ENCODE measurements around the gene USP32. TPM values are rescaled to one million over a fixed set of nuclear protein-coding genes. Genes with fewer than 3 reads are reported as not detected.

Gene USP32
- total and polyA plus RNA-seq, 2 of the 8 experiments (the other 6 are each of a cell fraction or from before 2014, with no cell fraction given): 29.6 to 112 TPM

DNA sequence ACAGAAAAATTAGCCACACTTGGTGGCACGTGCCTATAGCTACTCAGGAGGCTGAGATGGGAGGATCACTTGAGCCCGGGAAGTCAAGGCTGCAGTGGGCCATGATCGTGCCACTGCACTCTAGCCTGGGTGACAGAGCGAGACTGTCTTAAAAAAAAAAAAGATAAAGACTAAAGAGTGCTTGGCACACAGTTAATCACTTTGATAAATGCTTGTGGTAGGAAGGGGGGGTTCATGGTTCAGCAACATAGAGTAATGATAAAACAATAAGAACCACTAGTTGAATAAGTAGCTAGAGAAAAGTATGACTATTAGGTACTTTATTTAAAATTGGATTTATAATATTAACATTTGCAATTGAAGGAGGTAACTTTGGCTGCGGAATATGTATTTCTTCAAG is 43.3 kb downstream of the USP32 start:
- FAIRE-seq (no peak), DNase-seq (ENCODE audit: low read depth in 1 of 2, low spot score in 2 of 2) (no peak)
- POLR2A ChIA-PET (ENCODE audit: partially characterized antibody): no interaction called here
- TF ChIP-seq YY1 (IDR thresholded peaks at IDR 0.05; ENCODE audit: low read depth, low read length) (no peak), SRF (IDR thresholded peaks at IDR 0.05; ENCODE audit: low read depth, low read length) (no peak), NRF1 (IDR thresholded peaks at IDR 0.05; ENCODE audit: low read depth, low read length) (no peak), TAF1 (IDR thresholded peaks at IDR 0.05; ENCODE audit: low read depth, low read length) (no peak), TEAD4 (IDR thresholded peaks at IDR 0.05; ENCODE audit: low read depth, low read length) (no peak), EP300 (IDR thresholded peaks at IDR 0.05; ENCODE audit: borderline replicate concordance in 1 of 2, low read depth in 2 of 2, low read length in 2 of 2) (no peak), KDM1A (IDR thresholded peaks at IDR 0.05; ENCODE audit: borderline replicate concordance, low read length) (no peak), RAD21 (IDR thresholded peaks at IDR 0.05 in 1 of 2, conservative IDR thresholded peaks at IDR 0.05 in 1 of 2; ENCODE audit: low read depth in 2 of 2, low read length in 2 of 2) (no peak), NANOG (IDR thresholded peaks at IDR 0.05; ENCODE audit: insufficient read depth, low read depth, low read length, poor library complexity, severe bottlenecking) (no peak), PHF8 (conservative IDR thresholded peaks at IDR 0.05; ENCODE audit: low read depth, low read length) (no peak), ASH2L (IDR thresholded peaks at IDR 0.05; ENCODE audit: low read length) (no peak), CTBP2 (IDR thresholded peaks at IDR 0.05; ENCODE audit: borderline replicate concordance, insufficient read depth, insufficient read length, low read length) (no peak), CHD2 (IDR thresholded peaks at IDR 0.05; ENCODE audit: low read length) (no peak)
- TF ChIP-seq, protein P1, sequence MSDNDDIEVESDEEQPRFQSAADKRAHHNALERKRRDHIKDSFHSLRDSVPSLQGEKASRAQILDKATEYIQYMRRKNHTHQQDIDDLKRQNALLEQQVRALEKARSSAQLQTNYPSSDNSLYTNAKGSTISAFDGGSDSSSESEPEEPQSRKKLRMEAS (IDR thresholded peaks at IDR 0.05): no peak

More for the DNA sequence above, 43.3 kb downstream of the USP32 start:
- no peak overlapping the region for H2BK15ac ChIP-seq (ENCODE audit: low read length)
- no peak overlapping the region for H4K8ac ChIP-seq (ENCODE audit: extremely low read depth, insufficient read depth, low read length)
- no peak overlapping the region for H2AK5ac ChIP-seq (ENCODE audit: low read depth, low read length)
- H3K23me2 ChIP-seq (ENCODE audit: low read depth, low read length): no peaks in the 10 kb centered on the region
- no peak overlapping the region for H3K14ac ChIP-seq (ENCODE audit: insufficient read length)
- no peaks in the 10 kb centered on the region for H3K9me3 ChIP-seq (ENCODE audit: insufficient read depth in 2 of 2, low read depth in 1 of 2, low read length in 1 of 2)
- H3K27ac ChIP-seq (ENCODE audit: low read depth, low read length): no peak overlapping the region
- 97% methylated on average over 5 of the region's 5 CpGs; no CpG with 5 or more reads in 1 of the 2 experiments for WGBS, 2 experiments (ENCODE audit: extremely low coverage in 1 of 2, insufficient coverage in 1 of 2, insufficient read length in 1 of 2, insufficient replicate concordance in 2 of 2, low coverage in 1 of 2, low lambda C conversion rate in 2 of 2, missing lambda C conversion rate in 1 of 2)
- H3K36me3 ChIP-seq (ENCODE audit: control insufficient read depth in 2 of 4, insufficient read depth in 4 of 4, low read length in 3 of 4): peaks cover 3 to 13% (median 8%) of the 10 kb centered on the region in 4 experiments; a peak in 5 of 8 replicates
- no peak overlapping the region for H2BK20ac ChIP-seq (ENCODE audit: low read length)
- no peak overlapping the region for H3K4me2 ChIP-seq (ENCODE audit: insufficient read depth in 1 of 2, low read depth in 2 of 2, low read length in 2 of 2)
- no peak overlapping the region for H3K4ac ChIP-seq (replicated peaks; ENCODE audit: insufficient read length, low read depth, low read length)
- H3K23ac ChIP-seq (ENCODE audit: insufficient read length): no peak overlapping the region
- no peak overlapping the region for H3K18ac ChIP-seq (ENCODE audit: extremely low read depth, low read length)
- no peak overlapping the region for H4K91ac ChIP-seq (replicated peaks; ENCODE audit: insufficient read length, low read length)
- CTCF ChIA-PET (ENCODE audit: partially characterized antibody): no interaction called here
- no peak overlapping the region for H3K4me3 ChIP-seq (ENCODE audit: extremely low read depth in 1 of 4, insufficient read depth in 2 of 4, low read depth in 3 of 4, low read length in 4 of 4)
- no peak overlapping the region for H2AFZ ChIP-seq (ENCODE audit: low read length)
- H2BK5ac ChIP-seq (ENCODE audit: low read depth, low read length): no peak overlapping the region
- H3K79me2 ChIP-seq (ENCODE audit: control insufficient read depth in 1 of 2, insufficient read depth in 2 of 2, low read length in 2 of 2): peaks cover 0 to 74% of the 10 kb centered on the region in 2 experiments; a peak in 3 of 4 replicates
- H2BK12ac ChIP-seq (ENCODE audit: low read depth, low read length): no peak overlapping the region
- no peak overlapping the region for H4K5ac ChIP-seq (ENCODE audit: insufficient read length, low read depth, low read length)
- peaks cover 5% of the 10 kb centered on the region for H3K79me1 ChIP-seq (ENCODE audit: low read depth, low read length)
- no peaks in the 10 kb centered on the region for H3K27me3 ChIP-seq (replicated peaks in 1 of 4; ENCODE audit: control insufficient read depth in 3 of 4, extremely low read depth in 1 of 4, insufficient read depth in 3 of 4, low read length in 3 of 4)
- no peaks in the 10 kb centered on the region for H3K4me1 ChIP-seq (replicated peaks in 1 of 4; ENCODE audit: control insufficient read depth in 3 of 4, insufficient read depth in 4 of 4, low read length in 3 of 4)
- H3K56ac ChIP-seq (replicated peaks; ENCODE audit: insufficient read length, low read depth, low read length): no peak overlapping the region
- peaks cover 0 to 2% of the 10 kb centered on the region in 2 experiments for H4K20me1 ChIP-seq (replicated peaks in 1 of 2; ENCODE audit: control insufficient read depth in 1 of 2, insufficient read depth in 2 of 2, low read length in 2 of 2)
- no peak overlapping the region for H3K9ac ChIP-seq (replicated peaks in 1 of 4; ENCODE audit: extremely low read depth in 1 of 4, low read depth in 3 of 4, low read length in 3 of 4)
- H2BK120ac ChIP-seq (replicated peaks; ENCODE audit: low read depth, low read length): no peak overlapping the region
